Activated CD4-positive, CD25-positive, alpha-beta regulatory T cell treated with anti-CD3 and anti-CD28 coated beads, Interleukin-2, amount 50 U/mL, for 16 hours (primary cell): ENCODE data around the gene ZNF701.
"Not testable (repeated sequence)": the region's sequence is repeated elsewhere in the genome, so short reads cannot be mapped to it uniquely, and the experiment has no call there.

Experiments
- DNase-seq: peaks from one replicate; pipeline ENCODE4 v3.0.0-alpha.2; 2020; ENCODE audit warnings: low read depth, low spot score

ZNF701 gene

DNA sequence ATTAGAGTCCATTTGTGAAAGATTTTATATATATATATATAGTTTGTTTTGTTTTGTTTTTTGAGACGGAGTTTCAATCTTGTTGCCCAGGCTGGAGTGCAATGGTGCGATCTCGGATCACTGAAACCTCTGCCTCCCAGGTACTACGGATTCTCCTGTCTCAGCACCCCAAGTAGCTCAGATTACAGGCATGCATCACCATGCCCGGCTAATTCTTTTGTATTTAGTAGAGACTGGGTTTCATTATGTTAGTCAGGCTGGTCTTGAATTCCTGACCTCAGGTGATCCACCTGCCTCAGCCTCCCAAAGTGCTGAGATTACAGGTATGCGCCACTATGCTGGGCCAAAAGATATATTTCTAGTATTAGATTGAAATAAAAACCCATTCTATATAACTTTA is 4.0 kb upstream of the ZNF701 start:
- no peak for DNase-seq

GRCh38 chr19:52566588-52566987 is 3.5 kb upstream of the ZNF701 start:
- no peak for DNase-seq

- no peak for DNase-seq
Measured at GRCh38 chr19:52567921-52568320, 2.2 kb upstream of the ZNF701 start.

- DNase-seq: not testable (repeated sequence)
Measured at GRCh38 chr19:52569638-52569999, 468 bp upstream of the ZNF701 start.

DNA sequence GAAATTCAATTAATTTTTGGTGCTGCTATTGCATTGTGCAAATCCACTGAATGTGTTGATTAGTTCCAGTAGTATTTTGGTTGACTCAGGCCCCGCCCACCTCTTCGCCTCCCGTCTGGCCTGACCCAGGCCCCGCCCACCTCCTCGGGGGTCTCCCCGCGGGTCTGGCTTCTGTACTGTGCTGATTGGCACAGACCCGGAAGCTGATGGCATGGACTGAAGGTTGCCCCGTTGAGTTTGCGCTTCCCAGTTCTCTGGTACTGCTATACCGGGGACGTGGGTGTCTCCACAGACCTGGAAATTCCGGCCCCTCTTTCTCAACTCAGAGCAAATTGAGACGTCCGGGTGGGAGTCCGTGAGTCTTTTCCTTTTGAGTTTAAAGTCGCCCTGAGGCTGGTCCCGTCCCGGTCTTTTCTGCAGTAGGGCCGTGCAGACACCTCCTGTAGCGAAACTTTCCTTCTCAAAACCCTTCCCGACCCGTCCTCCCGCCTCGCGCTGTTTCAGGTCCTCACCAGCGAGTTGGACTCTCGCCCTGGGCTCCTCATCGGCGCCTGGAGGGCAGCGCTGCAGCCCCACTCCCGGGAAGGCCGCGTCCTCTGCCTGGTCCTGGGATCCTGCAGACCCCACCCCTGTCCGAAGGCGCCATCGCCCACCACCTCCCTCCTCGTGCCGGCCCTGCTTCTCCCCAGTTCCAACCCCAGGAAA is 14.8 kb downstream of the ZNF701 start:
- DNase-seq: no peak

DNA sequence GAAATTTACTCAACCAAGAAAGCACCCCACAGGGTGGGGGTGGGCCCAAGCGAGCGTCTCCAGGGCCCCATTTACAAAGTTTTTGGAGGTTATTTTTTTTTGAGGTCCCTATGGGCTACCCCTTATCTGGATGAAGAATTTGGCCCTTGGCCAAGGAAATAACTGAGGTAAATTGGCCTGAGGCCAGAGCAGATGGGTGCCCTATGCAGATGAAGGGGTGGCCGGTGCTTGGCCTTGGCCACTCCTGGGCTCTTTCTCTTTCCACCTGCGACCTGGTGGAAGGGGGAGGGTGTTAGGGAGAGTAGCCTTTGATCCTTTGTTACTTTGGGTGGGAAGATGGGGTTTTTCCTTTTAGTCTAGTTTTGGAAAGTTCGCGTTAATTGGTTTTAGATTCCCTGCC is 15.5 kb downstream of the ZNF701 start:
- DNase-seq: no peak

DNA sequence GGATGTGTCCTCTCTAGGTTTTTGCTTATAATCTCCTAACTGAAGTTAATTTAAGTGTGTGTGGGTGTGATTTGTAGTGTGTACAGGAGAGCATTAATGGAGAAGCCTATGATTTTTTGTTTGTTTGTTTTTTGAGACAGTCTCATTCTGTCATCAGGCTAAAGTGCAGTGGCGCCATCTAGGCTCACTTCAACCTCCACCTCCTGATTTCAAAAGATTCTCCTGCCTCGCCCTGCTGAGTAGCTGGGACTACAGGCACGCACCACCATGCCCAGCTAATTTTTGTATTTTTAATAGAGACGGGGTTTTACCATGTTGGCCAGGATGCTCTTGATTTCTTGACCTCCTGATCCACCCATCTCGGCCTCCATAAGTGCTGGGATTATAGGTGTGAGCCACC is 20.6 kb downstream of the ZNF701 start:
- no peak for DNase-seq

DNA sequence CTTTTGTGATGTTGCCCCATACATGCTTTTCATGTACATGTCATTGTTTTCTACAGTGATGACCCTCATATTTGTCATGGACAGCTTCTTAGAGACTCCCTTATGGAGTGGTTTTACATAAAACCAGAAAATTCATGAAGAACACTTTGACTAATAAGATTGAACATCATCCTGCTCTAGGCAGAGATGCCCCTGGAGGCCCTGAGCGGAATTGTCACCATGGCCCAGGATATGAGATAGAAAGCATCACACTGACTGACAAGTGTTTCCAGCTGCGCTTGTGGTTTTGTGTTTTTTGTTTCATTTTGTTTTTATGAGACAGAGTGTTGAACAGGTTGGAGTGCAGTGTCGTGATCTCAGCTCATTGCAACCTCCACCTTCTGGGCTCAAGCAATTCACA is 22.2 kb downstream of the ZNF701 start:
- no peak for DNase-seq

DNA sequence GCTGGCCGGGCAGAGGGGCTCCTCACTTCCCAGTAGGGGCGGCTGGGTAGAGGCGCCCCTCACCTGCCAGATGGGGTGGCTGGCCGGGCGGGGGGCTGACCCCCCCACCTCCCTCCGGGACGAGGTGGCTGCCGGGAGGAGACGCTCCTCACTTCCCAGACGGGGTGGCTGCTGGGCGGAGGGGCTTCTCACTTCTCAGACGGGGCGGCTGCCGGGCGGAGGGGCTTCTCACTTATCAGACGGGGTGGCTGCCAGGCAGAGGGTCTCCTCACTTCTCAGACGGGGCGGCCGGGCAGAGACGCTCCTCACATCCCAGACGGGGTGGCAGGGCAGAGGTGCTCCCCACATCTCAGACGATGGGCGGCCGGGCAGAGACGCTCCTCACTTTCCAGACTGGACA is 23.4 kb downstream of the ZNF701 start:
- DNase-seq: not testable (repeated sequence)

GRCh38 chr19:52599241-52599640 is 29.2 kb downstream of the ZNF701 start:
- no peak for DNase-seq

GRCh38 chr19:52600639-52601024 is 30.5 kb downstream of the ZNF701 start:
- no peak for DNase-seq

DNA sequence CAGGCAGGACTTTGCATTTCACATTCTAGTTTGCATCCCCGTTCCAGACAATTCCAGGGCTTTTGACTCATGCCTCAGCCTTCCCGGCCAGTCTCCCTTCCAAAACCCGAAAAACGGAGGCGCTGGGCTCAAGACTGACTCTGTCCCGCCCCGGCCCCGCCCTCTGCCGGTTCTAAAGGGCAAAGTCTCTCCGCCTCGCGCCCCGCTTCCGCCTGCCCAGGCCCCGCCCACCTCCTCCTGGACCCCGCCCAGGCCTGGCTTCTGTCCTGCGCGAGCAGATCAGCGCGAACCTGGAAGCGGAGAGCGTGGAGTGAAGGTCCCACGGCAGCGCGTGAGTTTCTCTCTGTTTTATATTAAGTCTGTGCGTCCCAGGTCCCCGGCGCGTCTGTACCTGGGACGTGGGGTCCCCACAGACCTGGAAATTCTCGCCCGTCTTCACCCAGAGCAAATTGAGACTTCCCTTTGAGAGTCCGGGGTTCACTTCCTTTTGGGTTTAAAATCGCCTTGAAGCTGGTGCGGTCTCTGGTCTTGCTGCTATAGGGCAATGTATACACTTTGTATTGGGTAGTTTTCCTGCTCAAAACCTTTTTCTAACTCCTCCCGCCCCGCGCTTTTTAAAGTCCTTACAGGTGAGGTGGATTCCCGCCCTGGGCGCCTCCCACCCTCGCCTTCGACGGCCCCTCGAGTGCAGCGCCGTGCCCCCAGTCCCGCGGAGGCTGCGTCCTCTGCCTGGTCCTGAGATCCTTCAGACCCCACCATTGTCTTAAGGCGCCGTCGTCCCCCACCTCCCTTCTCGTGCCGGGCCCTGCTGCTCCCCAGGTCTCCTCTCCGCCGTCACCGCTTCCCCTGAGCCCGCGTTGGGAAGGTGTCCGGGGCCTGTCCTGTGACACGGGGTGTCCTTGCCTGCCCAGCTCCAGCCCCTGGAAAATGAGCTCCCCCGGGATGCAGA is 31.2 kb downstream of the ZNF701 start:
- peak; percentile 83 for DNase-seq

DNA sequence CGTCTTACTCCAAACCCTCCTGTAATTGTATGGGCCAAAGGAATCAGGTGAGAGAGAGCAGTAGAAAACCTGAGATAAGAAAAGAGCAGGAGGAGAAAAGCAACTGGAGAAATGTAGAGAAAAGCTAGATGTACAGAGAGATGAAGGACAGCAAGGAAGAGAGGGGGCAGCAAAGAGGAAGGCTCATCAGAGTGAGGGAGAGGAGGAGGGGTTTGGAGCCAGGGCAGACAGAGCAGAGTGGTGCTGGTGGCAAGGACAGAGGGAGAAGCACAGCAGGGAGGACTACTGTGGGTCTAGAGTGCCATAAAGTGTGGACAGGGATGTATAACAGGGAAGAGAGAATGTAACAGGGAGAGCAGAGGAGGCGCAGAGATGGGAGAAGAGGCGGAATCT is 31.9 kb downstream of the ZNF701 start:
- not testable (repeated sequence) for DNase-seq

DNA sequence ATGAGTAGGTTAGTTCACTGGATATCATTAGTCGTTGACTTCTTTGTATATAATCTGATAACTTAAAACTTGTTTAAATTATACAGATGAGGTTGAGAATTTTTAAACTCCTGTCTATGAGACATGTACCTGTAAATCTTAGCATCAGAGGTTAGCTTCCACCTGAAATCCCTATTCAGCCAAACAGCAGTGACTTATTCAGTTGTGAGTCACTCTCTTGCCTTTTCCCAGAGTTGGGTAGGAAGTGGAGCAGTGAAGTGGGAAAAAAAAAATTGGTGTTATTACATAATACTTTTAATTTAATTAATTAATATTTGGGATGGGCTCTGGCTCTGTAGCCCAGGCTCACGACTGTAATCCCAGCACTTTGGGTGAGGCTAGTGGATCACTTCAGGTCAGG is 32.9 kb downstream of the ZNF701 start:
- DNase-seq: no peak

DNA sequence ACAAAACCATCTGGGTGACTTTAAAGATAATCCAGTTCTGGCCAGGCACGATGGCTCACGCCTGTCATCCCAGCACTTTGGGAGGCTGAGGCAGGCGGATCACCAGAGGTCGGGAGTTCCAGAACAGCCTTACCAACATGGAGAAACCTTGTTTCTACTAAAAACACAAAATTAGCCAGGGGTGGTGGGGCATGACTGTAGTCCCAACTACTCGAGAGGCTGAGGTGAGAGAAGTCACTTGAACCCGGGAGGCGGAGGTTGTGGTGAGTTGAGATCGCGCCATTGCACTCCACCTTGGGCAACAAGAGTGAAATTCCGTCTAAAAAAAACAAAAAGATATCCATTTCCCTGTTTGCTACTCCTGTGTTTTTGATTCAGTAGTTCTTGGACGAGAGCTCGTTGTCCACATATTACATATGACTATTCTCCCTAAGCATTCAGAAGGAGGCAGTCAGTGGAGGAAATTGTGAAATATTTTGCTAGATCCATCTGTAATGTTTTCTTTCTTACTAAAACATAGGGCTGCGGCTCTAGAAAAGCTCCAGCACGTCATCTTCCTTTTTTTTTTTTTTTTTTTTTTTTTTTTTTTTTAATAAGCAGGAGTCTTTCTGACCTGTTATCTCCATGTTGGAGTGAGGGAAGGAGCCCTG is 33.6 kb downstream of the ZNF701 start:
- DNase-seq: no peak

DNA sequence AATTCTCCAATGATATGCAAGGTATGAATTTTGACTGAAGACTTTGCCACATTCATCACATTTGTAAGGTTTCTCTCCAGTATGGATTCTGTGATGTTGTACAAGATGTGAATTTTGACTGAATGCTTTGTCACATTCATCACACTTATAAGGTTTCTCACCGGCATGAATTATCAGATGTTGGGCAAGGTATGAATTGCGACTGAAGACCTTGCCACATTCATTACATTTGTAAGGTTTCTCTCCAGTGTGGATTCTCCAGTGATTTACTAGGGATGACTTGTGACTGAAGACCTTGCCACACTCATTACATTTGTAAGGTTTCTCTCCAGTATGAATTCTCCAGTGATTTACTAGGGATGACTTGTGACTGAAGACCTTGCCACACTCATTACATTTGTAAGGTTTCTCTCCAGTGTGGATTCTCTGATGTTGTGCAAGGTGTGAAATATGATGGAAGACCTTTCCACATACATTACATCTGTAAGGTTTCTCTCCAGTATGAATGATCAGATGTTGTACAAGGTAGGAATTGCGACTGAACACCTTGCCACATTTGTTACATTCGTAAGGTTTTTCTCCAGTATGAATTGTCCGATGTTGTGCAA is 43.3 kb downstream of the ZNF701 start:
- DNase-seq: no peak

GRCh38 chr19:52621376-52621775 is 51.3 kb downstream of the ZNF701 start:
- DNase-seq: no peak

DNA sequence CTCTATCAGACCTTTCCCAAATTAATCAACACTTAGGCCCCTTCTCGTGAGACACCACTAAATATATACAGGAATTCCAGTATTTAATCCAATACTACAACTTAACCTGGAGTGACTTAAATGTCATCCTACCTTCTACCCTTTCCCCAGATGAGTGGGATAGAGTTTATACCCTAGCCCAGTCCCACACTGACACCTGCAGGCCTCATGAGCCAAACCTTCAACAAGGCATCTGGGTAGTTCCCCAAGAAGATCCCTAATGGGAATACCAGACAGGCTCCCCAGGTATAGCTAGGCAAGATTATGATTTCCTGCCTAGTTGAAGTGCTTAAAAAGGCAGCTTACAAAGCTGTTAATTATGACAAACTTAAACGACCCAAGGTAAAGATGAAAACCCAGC is 52.2 kb downstream of the ZNF701 start:
- no peak for DNase-seq

- DNase-seq: no peak
Measured at GRCh38 chr19:52626915-52627314, 56.8 kb downstream of the ZNF701 start.

- DNase-seq: not testable (repeated sequence)
Measured at GRCh38 chr19:52627441-52627840, 57.4 kb downstream of the ZNF701 start.

DNA sequence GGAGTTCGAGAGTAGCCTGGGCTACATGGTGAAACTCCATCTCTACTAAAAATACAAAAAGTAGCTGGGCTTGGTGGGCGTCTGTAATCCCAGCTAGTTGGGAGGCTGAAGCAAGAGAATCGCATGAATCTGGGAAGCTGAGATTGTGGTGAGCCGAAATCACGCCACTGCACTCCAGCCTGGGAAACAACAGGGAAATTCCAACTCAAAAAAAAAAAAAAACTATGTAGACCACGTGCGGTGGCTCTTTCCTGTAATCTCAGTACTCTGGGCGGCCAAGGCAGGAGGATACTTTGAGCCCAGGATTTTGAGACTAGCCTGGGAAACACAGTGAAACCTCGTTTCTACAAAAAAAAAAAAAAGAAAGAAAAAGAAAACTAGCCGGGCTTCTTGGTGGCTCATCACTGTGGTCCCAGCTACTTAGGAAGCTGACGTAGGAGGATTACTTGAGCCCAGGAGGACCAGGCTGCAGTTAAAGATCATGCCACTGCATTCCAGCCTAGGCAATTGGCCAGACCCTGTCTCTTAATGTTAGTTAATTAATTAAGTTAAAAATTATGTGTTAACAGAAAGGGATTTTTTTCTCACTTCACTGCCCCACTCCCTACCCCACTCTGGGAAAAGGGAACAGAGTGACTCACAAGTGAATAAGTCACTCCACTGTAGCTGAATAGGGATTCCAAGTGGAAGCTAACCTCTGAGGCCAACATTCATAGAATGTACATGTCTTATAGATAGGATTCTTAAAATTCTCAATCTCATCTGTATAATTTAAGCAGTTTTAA is 65.9 kb downstream of the ZNF701 start:
- no peak for DNase-seq
